HEK293 (cell line): Measurements from ENCODE around the gene NEURL4.
A peak's percentile ranks its signal among the peaks of the same experiment; 100 is the strongest.

Experiments used
- CTCF ChIA-PET: fragments of 350-600 bp; formaldehyde crosslinking; extraction: SDS; loops from one replicate; lab custom pipeline; 2021; ENCODE audit warnings: antibody characterized with exemption; lab: Yijun Ruan, JAX
- POLR2A ChIA-PET: fragments of 300-600 bp; formaldehyde crosslinking; extraction: SDS; loops from one replicate; lab custom pipeline; 2020; ENCODE audit warnings: antibody characterized with exemption, inconsistent platforms; lab: Yijun Ruan, JAX
- H3K27ac ChIP-seq: fragments of 200-500 bp; sonication (Bioruptor generic); 2 replicates; pipeline ENCODE4 v1.5.1; 2014; ENCODE audit warnings: low read depth, low read length, control low read depth, inconsistent platforms; ENCODE audit errors: extremely low read depth
- H3K36me3 ChIP-seq, 2 experiments: fragments of 200-500 bp in 1 of 2; sonication (Bioruptor generic) in 1 of 2; 1 replicate in 1 of 2; 2 replicates in 1 of 2; pipeline ENCODE4 v1.5.1; 2014 to 2017; ENCODE audit warnings: inconsistent platforms in 2 of 2, low read length in 2 of 2; ENCODE audit not compliant: control insufficient read depth in 2 of 2, insufficient read depth in 1 of 2
- H3K4me1 ChIP-seq: fragments of 200-500 bp; sonication (Bioruptor generic); 2 replicates; pipeline ENCODE4 v1.5.1; 2014; ENCODE audit warnings: mild to moderate bottlenecking, low read length, inconsistent platforms; ENCODE audit not compliant: control insufficient read depth, insufficient read depth
- H3K4me3 ChIP-seq: 2 replicates; pipeline ENCODE4 v1.5.1; 2011; ENCODE audit warnings: low read depth, mild to moderate bottlenecking, control low read depth, low read length, moderate library complexity
- H3K9me3 ChIP-seq: fragments of 200-500 bp; sonication (Bioruptor generic); 2 replicates; pipeline ENCODE4 v1.5.1; 2014; ENCODE audit warnings: low read depth, low read length, inconsistent platforms; ENCODE audit not compliant: control insufficient read depth, insufficient read depth
- BCL11B ChIP-seq: fragments of 450-650 bp; formaldehyde crosslinking; IDR thresholded peaks from 2 replicates; pipeline ENCODE4 v1.5.1; 2016; ENCODE audit warnings: low read depth, missing biosample characterization, missing genetic modification characterization
- GLIS2 ChIP-seq: fragments of 450-650 bp; formaldehyde crosslinking; IDR thresholded peaks from 2 replicates; pipeline ENCODE4 v1.5.1; 2016; ENCODE audit warnings: missing biosample characterization, missing genetic modification characterization
- HOXC10 ChIP-seq: sonication (generic); formaldehyde crosslinking; IDR thresholded peaks from 2 replicates; pipeline ENCODE4 v1.8.1; 2023; ENCODE audit warnings: mild to moderate bottlenecking, missing genetic modification reagents
- IKZF3 ChIP-seq: fragments of 450-650 bp; IDR thresholded peaks from 2 replicates; pipeline ENCODE4 v1.5.0; 2018; ENCODE audit warnings: missing biosample characterization, mild to moderate bottlenecking, missing genetic modification characterization, moderate library complexity
- KLF1 ChIP-seq: fragments of 450-650 bp; formaldehyde crosslinking; IDR thresholded peaks from 2 replicates; pipeline ENCODE4 v1.5.1; 2016; ENCODE audit warnings: missing biosample characterization, missing genetic modification characterization
- KLF10 ChIP-seq: fragments of 450-650 bp; IDR thresholded peaks from 2 replicates; pipeline ENCODE4 v1.5.1; 2018; ENCODE audit warnings: missing biosample characterization, mild to moderate bottlenecking, missing genetic modification characterization
- KLF16 ChIP-seq: fragments of 450-650 bp; formaldehyde crosslinking; IDR thresholded peaks from 2 replicates; pipeline ENCODE4 v1.5.1; 2017; ENCODE audit warnings: missing biosample characterization, missing genetic modification characterization
- KLF8 ChIP-seq: fragments of 450-650 bp; formaldehyde crosslinking; IDR thresholded peaks from 2 replicates; pipeline ENCODE4 v1.5.1; 2016; ENCODE audit warnings: missing biosample characterization, missing genetic modification characterization
- KLF9 ChIP-seq: fragments of 450-650 bp; formaldehyde crosslinking; IDR thresholded peaks from 2 replicates; pipeline ENCODE4 v1.5.1; 2016; ENCODE audit warnings: missing biosample characterization, missing genetic modification characterization, low read depth
- SCRT2 ChIP-seq: fragments of 450-650 bp; formaldehyde crosslinking; IDR thresholded peaks from 2 replicates; pipeline ENCODE4 v1.5.1; 2016; ENCODE audit warnings: missing biosample characterization, missing genetic modification characterization
- SP2 ChIP-seq: fragments of 450-650 bp; formaldehyde crosslinking; IDR thresholded peaks from 2 replicates; pipeline ENCODE4 v1.5.1; 2016; ENCODE audit warnings: missing biosample characterization, missing genetic modification characterization
- SP3 ChIP-seq: fragments of 450-650 bp; formaldehyde crosslinking; IDR thresholded peaks from 2 replicates; pipeline ENCODE4 v1.5.1; 2016; ENCODE audit warnings: missing biosample characterization, missing genetic modification characterization
- TCF7L2 ChIP-seq: IDR thresholded peaks from 2 replicates; pipeline ENCODE4 v1.6.1; 2011; ENCODE audit warnings: low read depth, mild to moderate bottlenecking, inconsistent platforms, low read length, moderate library complexity, borderline replicate concordance
- ZBTB10 ChIP-seq: fragments of 450-650 bp; formaldehyde crosslinking; IDR thresholded peaks from 2 replicates; pipeline ENCODE4 v1.5.1; 2016; ENCODE audit warnings: missing biosample characterization, missing genetic modification characterization
- ZBTB17 ChIP-seq: fragments of 450-650 bp; formaldehyde crosslinking; IDR thresholded peaks from 2 replicates; pipeline ENCODE4 v1.5.1; 2016; ENCODE audit warnings: missing biosample characterization, missing genetic modification characterization
- ZBTB26 ChIP-seq: fragments of 450-650 bp; formaldehyde crosslinking; optimal IDR thresholded peaks from 2 replicates; pipeline ENCODE3; 2016; ENCODE audit warnings: missing biosample characterization, mild to moderate bottlenecking, missing genetic modification characterization
- ZBTB7A ChIP-seq: fragments of 450-650 bp; formaldehyde crosslinking; IDR thresholded peaks from 2 replicates; pipeline ENCODE4 v1.5.1; 2016; ENCODE audit warnings: low read depth, missing biosample characterization, missing genetic modification characterization
- ZFP37 ChIP-seq: fragments of 450-650 bp; formaldehyde crosslinking; IDR thresholded peaks from 2 replicates; pipeline ENCODE4 v1.5.1; 2016; ENCODE audit warnings: missing biosample characterization, missing genetic modification characterization
- ZFP69B ChIP-seq: fragments of 450-650 bp; formaldehyde crosslinking; IDR thresholded peaks from 2 replicates; pipeline ENCODE4 v1.5.1; 2016; ENCODE audit warnings: missing biosample characterization, missing genetic modification characterization
- ZNF121 ChIP-seq: fragments of 450-650 bp; formaldehyde crosslinking; IDR thresholded peaks from 2 replicates; pipeline ENCODE4 v1.5.1; 2016; ENCODE audit warnings: missing biosample characterization, missing genetic modification characterization
- ZNF214 ChIP-seq: fragments of 450-650 bp; formaldehyde crosslinking; IDR thresholded peaks from 2 replicates; pipeline ENCODE4 v1.5.1; 2017; ENCODE audit warnings: missing biosample characterization, mild to moderate bottlenecking, missing genetic modification characterization, borderline replicate concordance
- ZNF311 ChIP-seq: fragments of 450-650 bp; formaldehyde crosslinking; IDR thresholded peaks from 2 replicates; pipeline ENCODE4 v1.5.1; 2017; ENCODE audit warnings: missing biosample characterization, missing genetic modification characterization, borderline replicate concordance
- ZNF629 ChIP-seq: fragments of 450-650 bp; formaldehyde crosslinking; IDR thresholded peaks from 2 replicates; pipeline ENCODE4 v1.5.1; 2017; ENCODE audit warnings: missing biosample characterization, missing genetic modification characterization
- ZSCAN23 ChIP-seq: fragments of 450-650 bp; formaldehyde crosslinking; IDR thresholded peaks from 2 replicates; pipeline ENCODE4 v1.5.1; 2016; ENCODE audit warnings: missing biosample characterization, missing genetic modification characterization
- ZXDB ChIP-seq: fragments of 450-650 bp; formaldehyde crosslinking; IDR thresholded peaks from 2 replicates; pipeline ENCODE4 v1.5.1; 2016; ENCODE audit warnings: missing biosample characterization, missing genetic modification characterization
- TF ChIP-seq, protein P1 (sequence below): fragments of 450-650 bp; formaldehyde crosslinking; IDR thresholded peaks from 2 replicates; pipeline ENCODE4 v1.5.1; 2016; ENCODE audit warnings: missing biosample characterization, missing genetic modification characterization
- TF ChIP-seq, protein P2 (sequence below): IDR thresholded peaks from 2 replicates; pipeline ENCODE4 v1.6.1; 2011; ENCODE audit warnings: mild to moderate bottlenecking, low read depth, low read length, borderline replicate concordance
- TF ChIP-seq, protein P3 (sequence below): fragments of 450-650 bp; formaldehyde crosslinking; IDR thresholded peaks from 2 replicates; pipeline ENCODE4 v1.5.1; 2017; ENCODE audit warnings: missing biosample characterization, mild to moderate bottlenecking, missing genetic modification characterization, moderate library complexity

The NEURL4 gene

GRCh38 chr17:7281074-7281952, 47.8 kb downstream of the NEURL4 start, which contains the start of gene SLC2A4:
TSS of gene SLC2A4 (plus strand) at chr17:7281718. CDS start at chr17:7281935, 217 bp downstream.
- POLR2A ChIA-PET = interaction anchor here (0.7 to 3.1 kb wide), 19 partner anchors 10 to 122 kb away, joined by 3 to 20 read pairs (median 4); partner anchors contain the start of genes CTDNEP1, DVL2, ELP5 and NEURL4
- Histone ChIP-seq H3K4me3 (peak within 1 kb of the TSS; percentile 53), H3K4me1 (peaks cover 9% of the 10 kb centered on the region), H3K9me3 (no peaks in the 10 kb centered on the region), H3K36me3 (no peaks in the 10 kb centered on the region; a peak in 1 of 3 replicates), H3K27ac (no peak within 1 kb of the TSS)
- CTCF ChIA-PET = interaction anchor here (0.6 to 9.0 kb wide), 22 partner anchors 11 to 766 kb away, joined by 3 to 160 read pairs (median 4); partner anchors contain the start of genes CTDNEP1 and SENP3
- TF ChIP-seq, protein P1, sequence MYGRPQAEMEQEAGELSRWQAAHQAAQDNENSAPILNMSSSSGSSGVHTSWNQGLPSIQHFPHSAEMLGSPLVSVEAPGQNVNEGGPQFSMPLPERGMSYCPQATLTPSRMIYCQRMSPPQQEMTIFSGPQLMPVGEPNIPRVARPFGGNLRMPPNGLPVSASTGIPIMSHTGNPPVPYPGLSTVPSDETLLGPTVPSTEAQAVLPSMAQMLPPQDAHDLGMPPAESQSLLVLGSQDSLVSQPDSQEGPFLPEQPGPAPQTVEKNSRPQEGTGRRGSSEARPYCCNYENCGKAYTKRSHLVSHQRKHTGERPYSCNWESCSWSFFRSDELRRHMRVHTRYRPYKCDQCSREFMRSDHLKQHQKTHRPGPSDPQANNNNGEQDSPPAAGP (tag by site-specific recombination) = 0 out of 2 replicates have a peak, but pooled peaks have one; percentile 24
- TF ChIP-seq ZBTB7A (tag by site-specific recombination) (0 out of 2 replicates have a peak, but pooled peaks have one; percentile 49), GLIS2 (tag by site-specific recombination) (peak; percentile 63; the same call in 1 of the 2 replicates), KLF10 (peak; percentile 98), TCF7L2 (peak; percentile 92), ZXDB (tag by site-specific recombination) (no peak), KLF16 (tag by site-specific recombination) (peak; percentile 57; the same call in 1 of the 2 replicates), BCL11B (tag by site-specific recombination) (no peak; the same call in 1 of the 2 replicates), KLF8 (peak; percentile 81), HOXC10 (CRISPR knock-in tag) (0 out of 2 replicates have a peak, but pooled peaks have one; percentile 3), ZBTB26 (peak; percentile 30), SCRT2 (peak; percentile 0; the same call in 1 of the 2 replicates), KLF9 (tag by site-specific recombination) (peak; percentile 99), ZSCAN23 (tag by site-specific recombination) (no peak), ZNF121 (tag by site-specific recombination) (peak; percentile 72; the same call in 1 of the 2 replicates), SP2 (tag by site-specific recombination) (peak; percentile 88), ZNF629 (tag by site-specific recombination) (peak; percentile 73), ZFP69B (tag by site-specific recombination) (peak; percentile 27; the same call in 1 of the 2 replicates), ZNF311 (no peak), ZFP37 (tag by site-specific recombination) (no peak), ZBTB10 (0 out of 2 replicates have a peak, but pooled peaks have one; percentile 33), ZBTB17 (tag by site-specific recombination) (peak; percentile 86), KLF1 (tag by site-specific recombination) (peak; percentile 70), ZNF214 (no peak), IKZF3 (tag by site-specific recombination) (peak; percentile 81), SP3 (tag by site-specific recombination) (peak; percentile 92)
- TF ChIP-seq, protein P2, sequence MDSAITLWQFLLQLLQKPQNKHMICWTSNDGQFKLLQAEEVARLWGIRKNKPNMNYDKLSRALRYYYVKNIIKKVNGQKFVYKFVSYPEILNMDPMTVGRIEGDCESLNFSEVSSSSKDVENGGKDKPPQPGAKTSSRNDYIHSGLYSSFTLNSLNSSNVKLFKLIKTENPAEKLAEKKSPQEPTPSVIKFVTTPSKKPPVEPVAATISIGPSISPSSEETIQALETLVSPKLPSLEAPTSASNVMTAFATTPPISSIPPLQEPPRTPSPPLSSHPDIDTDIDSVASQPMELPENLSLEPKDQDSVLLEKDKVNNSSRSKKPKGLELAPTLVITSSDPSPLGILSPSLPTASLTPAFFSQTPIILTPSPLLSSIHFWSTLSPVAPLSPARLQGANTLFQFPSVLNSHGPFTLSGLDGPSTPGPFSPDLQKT = no peak
- TF ChIP-seq, protein P3, sequence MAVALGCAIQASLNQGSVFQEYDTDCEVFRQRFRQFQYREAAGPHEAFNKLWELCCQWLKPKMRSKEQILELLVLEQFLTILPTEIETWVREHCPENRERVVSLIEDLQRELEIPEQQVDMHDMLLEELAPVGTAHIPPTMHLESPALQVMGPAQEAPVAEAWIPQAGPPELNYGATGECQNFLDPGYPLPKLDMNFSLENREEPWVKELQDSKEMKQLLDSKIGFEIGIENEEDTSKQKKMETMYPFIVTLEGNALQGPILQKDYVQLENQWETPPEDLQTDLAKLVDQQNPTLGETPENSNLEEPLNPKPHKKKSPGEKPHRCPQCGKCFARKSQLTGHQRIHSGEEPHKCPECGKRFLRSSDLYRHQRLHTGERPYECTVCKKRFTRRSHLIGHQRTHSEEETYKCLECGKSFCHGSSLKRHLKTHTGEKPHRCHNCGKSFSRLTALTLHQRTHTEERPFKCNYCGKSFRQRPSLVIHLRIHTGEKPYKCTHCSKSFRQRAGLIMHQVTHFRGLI = peak; percentile 51
